Epithelial cell of prostate (primary cell): Measurements from ENCODE around the gene PDSS2.
A peak's percentile ranks its signal among the peaks of the same experiment; 100 is the strongest.
"Not testable (repeated sequence)": the region's sequence is repeated elsewhere in the genome, so short reads cannot be mapped to it uniquely, and the experiment has no call there.

Source experiments
- DNase-seq: peaks from one replicate; pipeline ENCODE4 v3.0.0-alpha.2; 2011; ENCODE audit warnings: low read depth, low spot score
- H3K27ac ChIP-seq: fragments of 450-650 bp; 2 replicates; pipeline ENCODE4 v1.5.1; 2017; ENCODE audit warnings: mild to moderate bottlenecking

The PDSS2 gene

DNA sequence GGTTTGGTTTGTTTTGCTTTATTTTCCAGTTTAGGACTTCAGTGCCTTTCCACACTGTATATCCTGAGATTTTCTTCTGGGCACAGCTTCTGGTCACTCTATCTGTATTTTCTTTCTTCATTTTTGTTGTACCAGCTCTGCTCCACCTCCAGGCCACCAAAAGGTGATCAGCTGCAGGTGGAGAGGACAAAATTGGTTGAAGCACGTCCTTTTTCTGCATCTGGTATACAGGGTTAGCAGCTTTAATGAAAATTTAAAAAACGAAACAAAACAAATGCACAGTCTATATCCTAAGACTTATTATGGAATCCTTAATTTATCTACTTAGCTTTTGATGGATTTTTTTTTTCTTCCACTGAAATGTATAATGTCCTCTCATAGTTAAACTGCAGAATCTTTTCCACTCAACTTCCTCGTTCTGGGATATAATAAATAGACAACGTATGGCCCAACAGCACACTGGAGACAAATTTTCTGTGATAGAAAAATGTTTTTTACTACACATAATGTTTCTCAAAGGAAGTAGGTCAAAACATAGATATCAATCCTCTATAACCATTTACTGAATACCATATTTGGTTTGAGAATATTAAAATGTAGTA lies 19.8 kb upstream of the PDSS2 start:
- no peak overlapping the region for H3K27ac ChIP-seq
- DNase-seq: no peak

DNA sequence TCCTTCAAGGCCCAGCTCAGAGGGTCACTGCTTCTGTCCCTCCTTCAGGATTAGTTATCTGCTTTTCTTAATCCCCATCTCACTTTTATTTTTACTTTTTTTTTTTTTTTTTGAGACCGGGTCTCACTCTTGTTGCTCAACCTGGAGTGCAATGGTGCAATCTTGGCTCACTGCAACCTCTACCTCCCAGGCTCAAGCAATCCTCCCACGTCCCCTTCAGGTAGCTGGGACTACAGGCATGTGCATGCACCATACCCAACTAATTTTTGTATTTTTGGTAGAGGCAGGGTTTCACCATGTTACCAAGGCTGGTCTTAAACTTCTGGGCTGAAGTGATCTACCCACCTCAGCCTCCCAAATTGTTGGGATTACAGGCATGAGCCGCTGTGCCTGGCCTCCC lies 16.5 kb upstream of the PDSS2 start:
- H3K27ac ChIP-seq, DNase-seq: not testable (repeated sequence)

GRCh38 chr6:107475360-107475759 lies 16.0 kb upstream of the PDSS2 start:
- H3K27ac ChIP-seq: not testable (repeated sequence)

GRCh38 chr6:107473660-107474059 lies 14.3 kb upstream of the PDSS2 start:
- no peak for DNase-seq
- H3K27ac ChIP-seq: no peak overlapping the region

More at GRCh38 chr6:107475360-107475759, 16.0 kb upstream of the PDSS2 start:
- DNase-seq: not testable (repeated sequence)

- no peak for DNase-seq
Observed at GRCh38 chr6:107470364-107470763, 11.0 kb upstream of the PDSS2 start.

DNA sequence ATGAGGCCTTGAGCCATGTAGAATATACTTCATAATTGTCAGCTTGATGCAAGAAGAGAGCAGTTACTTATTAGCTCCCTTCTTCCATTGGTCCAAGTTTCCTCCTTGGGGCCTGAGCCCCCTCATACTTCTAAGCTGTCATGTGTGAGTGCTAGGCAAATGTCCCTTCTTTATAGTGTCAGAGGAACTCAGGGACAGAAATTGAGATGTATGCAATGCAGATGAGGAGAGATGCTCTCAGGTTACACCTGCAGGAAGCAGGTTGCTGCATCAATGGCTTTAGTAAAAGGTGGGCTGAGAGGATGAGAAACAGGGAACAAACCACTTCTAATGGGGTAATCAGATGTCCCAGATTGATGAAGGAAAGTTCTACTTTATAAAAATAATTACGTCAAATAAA lies 6.7 kb upstream of the PDSS2 start:
- H3K27ac ChIP-seq: no peak overlapping the region
- no peak for DNase-seq

More at GRCh38 chr6:107470364-107470763, 11.0 kb upstream of the PDSS2 start:
- no peak overlapping the region for H3K27ac ChIP-seq

DNA sequence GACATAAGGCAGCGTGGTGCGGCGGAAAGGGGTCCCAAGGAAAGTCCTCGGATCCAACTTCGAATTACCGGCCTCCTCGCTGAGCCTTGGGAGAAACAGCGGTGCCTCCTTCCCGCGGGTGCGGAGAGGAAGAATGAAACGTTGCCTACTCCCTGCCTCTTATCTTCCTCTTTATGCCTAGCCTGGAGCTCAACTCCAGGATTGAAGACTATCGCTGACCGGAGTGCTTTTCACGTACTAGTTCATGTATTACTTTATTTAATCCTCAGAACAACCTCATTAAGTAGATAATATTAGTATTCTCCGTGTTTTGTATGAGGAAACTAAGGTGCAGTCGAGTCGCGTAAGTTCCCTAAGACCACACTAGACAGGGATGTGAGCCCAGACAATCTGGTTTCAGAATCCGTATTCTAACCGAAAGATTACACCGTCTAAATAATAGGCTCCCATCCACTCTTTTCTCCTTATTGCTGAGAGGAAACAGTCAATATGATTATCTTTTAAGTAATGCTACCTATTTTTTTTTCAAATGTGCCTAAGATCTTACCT lies 793 bp upstream of the PDSS2 start:
- H3K27ac ChIP-seq: peak overlapping the region; percentile 58
- DNase-seq: no peak

- no peak for DNase-seq
Observed at GRCh38 chr6:107458672-107459282, 587 bp downstream of the PDSS2 start.

GRCh38 chr6:107448776-107449175 lies 10.6 kb downstream of the PDSS2 start:
- no peak for DNase-seq
- H3K27ac ChIP-seq: no peak overlapping the region

More at GRCh38 chr6:107458672-107459282, 587 bp downstream of the PDSS2 start:
- peak overlapping the region; percentile 58 for H3K27ac ChIP-seq

GRCh38 chr6:107447663-107448216 lies 11.6 kb downstream of the PDSS2 start:
- no peak overlapping the region for H3K27ac ChIP-seq
- no peak for DNase-seq

GRCh38 chr6:107444277-107444676 lies 15.1 kb downstream of the PDSS2 start:
- DNase-seq: no peak

DNA sequence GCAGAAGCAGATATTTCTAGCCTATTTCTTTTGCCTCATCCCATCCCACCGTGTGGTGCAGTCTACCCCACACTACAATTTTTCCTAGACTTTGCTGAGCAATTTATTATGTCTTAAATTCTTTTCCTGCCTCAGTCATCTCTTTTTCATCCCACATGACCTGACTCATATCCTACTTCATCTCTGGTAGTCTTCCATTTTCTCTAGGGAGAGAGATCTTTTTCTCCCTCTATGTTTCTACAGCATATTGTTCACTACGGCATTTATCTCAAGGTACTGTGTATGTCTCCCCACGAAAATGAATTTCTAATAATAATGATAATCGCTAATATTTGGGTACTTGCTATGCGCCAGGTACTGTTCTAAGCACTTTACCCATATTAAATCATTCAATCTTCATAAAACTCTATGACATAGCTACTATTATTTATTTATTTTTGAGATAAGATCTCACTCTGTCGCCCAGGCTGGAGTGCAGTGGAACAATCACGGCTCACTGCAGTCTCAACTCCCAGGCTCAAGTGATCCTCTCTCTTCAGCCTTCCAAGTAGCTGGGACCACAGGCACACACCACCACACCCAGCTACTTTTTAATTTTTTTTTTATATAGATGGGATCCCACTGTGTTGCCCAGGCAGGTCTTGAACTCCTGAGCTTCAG lies 15.6 kb downstream of the PDSS2 start:
- no peak overlapping the region for H3K27ac ChIP-seq
- no peak for DNase-seq

More at GRCh38 chr6:107444277-107444676, 15.1 kb downstream of the PDSS2 start:
- H3K27ac ChIP-seq: no peak overlapping the region

- DNase-seq: no peak
- H3K27ac ChIP-seq: no peak overlapping the region
Observed at GRCh38 chr6:107442938-107443607, 16.3 kb downstream of the PDSS2 start.

- DNase-seq: no peak
- no peak overlapping the region for H3K27ac ChIP-seq
Observed at GRCh38 chr6:107441682-107442081, 17.7 kb downstream of the PDSS2 start.

DNA sequence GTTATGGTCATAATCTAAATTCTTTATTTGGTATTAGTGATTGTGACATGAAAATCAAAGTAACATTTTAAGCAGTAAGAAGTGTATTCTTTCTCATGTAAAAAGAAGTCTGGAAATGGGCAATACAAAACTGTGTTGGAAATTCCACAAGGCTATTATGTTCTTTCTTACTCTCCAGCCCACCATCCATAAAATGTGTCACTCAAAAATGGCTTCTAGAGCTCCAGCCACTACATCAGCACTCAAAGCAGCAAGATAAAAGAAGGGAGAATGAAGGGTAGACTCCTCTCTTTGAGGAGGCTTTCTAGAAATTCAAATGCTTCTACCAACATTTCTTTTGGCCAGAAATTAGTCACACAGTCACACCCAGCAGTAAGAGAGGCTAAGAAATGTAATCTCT lies 18.4 kb downstream of the PDSS2 start:
- DNase-seq: no peak
- no peak overlapping the region for H3K27ac ChIP-seq

- no peak overlapping the region for H3K27ac ChIP-seq
- no peak for DNase-seq
Observed at GRCh38 chr6:107439406-107439805, 20.0 kb downstream of the PDSS2 start.

- H3K27ac ChIP-seq: no peak overlapping the region
- no peak for DNase-seq
Observed at GRCh38 chr6:107437691-107438090, 21.7 kb downstream of the PDSS2 start.

DNA sequence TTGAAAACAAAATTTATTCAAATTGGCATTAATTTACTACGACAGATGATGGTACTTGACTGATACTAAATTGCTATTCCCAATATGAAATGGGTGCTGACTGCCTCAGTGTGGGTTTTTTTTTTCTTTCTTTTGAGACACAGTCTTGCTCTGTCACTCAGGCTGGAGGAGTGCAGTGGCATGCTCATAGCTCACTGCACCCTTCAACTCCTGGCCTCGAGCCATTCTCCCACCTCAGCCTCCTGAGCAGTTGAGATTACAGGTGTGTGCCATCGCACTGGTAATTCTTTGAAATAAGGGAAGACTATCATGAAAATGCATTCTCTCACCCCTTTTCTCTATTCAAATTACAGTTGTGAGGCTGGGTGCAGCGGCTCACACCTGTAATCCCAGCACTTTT lies 22.5 kb downstream of the PDSS2 start:
- H3K27ac ChIP-seq: no peak overlapping the region
- no peak for DNase-seq

- no peak overlapping the region for H3K27ac ChIP-seq
- DNase-seq: no peak
Observed at GRCh38 chr6:107435798-107436197, 23.6 kb downstream of the PDSS2 start.

GRCh38 chr6:107434812-107435211 lies 24.6 kb downstream of the PDSS2 start:
- no peak for DNase-seq
- H3K27ac ChIP-seq: no peak overlapping the region
